Left colon (tissue), 2 donors: Measurements from ENCODE around the gene NCOA6. TPM values are rescaled to one million over a fixed set of nuclear protein-coding genes. Genes with fewer than 3 reads are reported as not detected.
A peak's percentile ranks its signal among the peaks of the same experiment; 100 is the strongest.

Experiments used
- ATAC-seq: fragments of 200-7000 bp; cut with Tn5 transposase; one replicate; pipeline ENCODE4 v1.9.1; 2020; ENCODE audit warnings: mild to moderate bottlenecking, moderate library complexity
- DNase-seq, 2 donors: peaks; one replicate each; pipeline ENCODE4 v3.0.0-alpha.2; 2020
- intact Hi-C, 2 donors: fragments of 100-400 bp; cut with DNase I in 1 of 2; cut with micrococcal nuclease in 1 of 2; formaldehyde crosslinking; loops; one replicate each; pipeline versions ENCODE4 v1.11.2 to v1.14.0; 2022; cut with DNase I, micrococcal nuclease
- long read RNA-seq: library from polyadenylated mRNA; unstranded; transcript quantifications from one replicate; pipeline ENCODE4 v2.0.0, GENCODE V29; 2021
- total RNA-seq, 2 donors: library from RNA; stranded (reverse); fragmentation: NEBNext Ultra II Directional; extraction: Animal tissue kit (Norgen Biotek cat#: 25700); gene quantifications; one replicate each; pipeline ENCODE4 v1.2.1, GENCODE V29; 2021
- donor health status: DM: no; HTN: no; CAD: no.
- donor health status: DM: yes; HTN: yes; CAD: no.

The NCOA6 gene
- total RNA-seq = 10 to 100 TPM; 36.1 to 40.0 TPM
- long read RNA-seq, partial matches to known transcripts = 15 of 26 reads
- long read RNA-seq, other reads (novel, unspliced or antisense) = 11 of 26 reads

DNA sequence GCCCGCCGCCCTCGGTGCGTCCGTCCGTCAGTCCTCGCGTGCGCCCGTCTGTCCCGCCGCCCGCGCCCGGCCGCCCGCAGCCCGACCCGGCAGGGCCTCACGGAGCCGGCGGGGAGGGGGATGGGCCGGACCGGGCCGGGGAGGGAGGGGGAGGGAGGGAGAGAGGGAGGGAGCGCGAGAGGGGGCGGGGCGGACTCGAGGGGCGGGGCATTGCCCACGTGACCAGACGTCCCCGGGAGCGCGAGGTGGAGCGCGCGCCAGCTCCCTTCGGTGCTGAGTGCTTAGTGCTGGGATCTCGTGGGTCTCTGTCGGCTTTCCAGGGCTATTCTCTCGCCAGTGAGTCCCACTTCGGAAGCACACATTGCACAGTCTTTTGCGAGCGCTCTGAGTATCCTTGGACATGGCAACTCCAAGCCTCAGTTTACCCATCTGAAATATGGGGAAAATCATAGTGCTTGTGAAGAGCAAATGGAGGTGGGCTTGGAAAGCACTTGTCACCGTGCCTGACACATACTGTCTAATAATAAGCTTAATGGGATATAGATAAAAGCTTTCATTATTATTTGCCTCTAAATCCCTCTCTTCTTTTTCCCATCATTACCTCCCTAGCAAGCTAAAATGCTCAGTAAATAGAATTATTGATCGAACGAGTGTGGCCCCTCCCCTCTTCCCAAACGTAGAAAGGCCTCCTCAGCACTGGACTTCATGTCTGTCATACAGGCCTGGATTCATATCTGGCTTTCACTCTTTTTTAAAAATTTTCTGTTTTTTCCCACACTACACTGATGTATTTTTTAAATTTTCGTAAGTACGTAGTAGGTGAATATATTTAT, at the start of gene NCOA6:
Gene NCOA6, minus strand, starts transcription at position 122 of the 833 bp plus-strand sequence. CDS start 43,296 bp downstream, outside the sequence.
- peak; percentile 73 for ATAC-seq
- intact Hi-C loops = no loop called here

GRCh38 chr20:34874094-34874654, 48.7 kb upstream of the NCOA6 start:
- ATAC-seq = peak; percentile 48
- intact Hi-C loops = no loop called here
- DNase-seq = peak; percentile 79 to 83

More for the DNA sequence above, at the start of gene NCOA6:
- peak; percentile 86 to 92 for DNase-seq

DNA sequence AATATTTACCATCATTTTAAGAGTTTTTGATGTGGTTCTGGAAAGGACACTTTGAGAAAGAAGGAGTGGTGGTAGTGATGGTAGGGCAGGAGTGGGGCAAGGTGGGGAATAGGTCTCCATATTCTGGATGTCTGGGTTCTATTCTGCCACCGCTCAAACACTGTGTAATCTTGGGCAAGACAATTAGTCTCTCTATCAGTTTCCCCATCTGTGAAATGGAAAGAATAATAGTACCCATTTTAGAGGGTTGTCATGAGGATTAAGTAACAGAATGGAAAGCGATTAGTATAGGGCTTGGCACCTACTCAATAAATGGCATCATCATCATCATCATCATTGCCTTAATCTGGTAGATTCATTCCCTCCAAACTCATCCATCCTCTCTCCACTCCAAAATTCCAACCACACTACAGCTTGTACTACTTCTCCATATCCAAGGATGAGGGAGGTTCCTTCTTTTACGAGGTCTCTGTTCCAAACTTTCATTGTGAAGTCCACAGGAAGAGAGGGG, 48.2 kb upstream of the NCOA6 start:
- DNase-seq (no peak), ATAC-seq (no peak)
- intact Hi-C loops = no loop called here

- intact Hi-C loops = no loop called here
- ATAC-seq = peak; percentile 40
- DNase-seq = peak; percentile 86 to 90
Observed at GRCh38 chr20:34872622-34873224, 47.3 kb upstream of the NCOA6 start, which contains the start of gene GGT7. Gene GGT7 (minus strand): TSS chr20:34872856. CDS start chr20:34872815, 41 bp downstream.

DNA sequence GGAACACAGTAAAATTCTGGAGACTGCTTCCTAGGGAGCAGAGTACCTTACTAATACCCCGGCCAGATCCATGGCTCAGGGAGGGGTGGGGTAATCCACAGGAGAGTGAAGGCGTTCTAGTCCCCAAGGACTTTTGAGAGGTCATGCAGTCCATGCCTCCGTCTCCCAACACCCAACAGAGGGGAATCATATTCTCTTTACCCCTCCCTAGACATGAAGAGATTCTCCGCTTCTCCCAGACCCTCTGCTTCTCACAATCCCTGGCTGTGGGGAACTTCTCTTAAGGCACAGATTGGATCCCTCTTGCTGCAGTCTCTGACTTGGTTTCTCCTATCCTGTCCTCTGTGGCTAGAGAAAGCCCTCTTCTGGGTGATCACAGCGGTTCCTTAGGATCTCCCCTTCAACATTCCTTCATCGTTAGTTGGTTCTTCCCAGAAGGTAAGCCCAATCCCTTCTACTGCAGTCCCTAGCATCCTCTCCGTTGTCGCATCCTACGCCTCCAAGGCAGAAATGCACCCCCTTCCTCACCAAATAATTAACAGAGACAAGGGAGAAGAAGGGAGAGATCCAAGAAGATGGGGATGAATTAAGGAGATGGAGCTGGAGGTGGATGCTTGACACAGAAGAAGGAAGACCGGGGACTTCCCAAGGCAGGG, 46.6 kb upstream of the NCOA6 start:
- intact Hi-C loops = no loop called here
- no peak for ATAC-seq
- no peak for DNase-seq

GRCh38 chr20:34871320-34871926, 46.0 kb upstream of the NCOA6 start:
- no peak for ATAC-seq
- intact Hi-C loops = no loop called here
- no peak for DNase-seq

GRCh38 chr20:34864216-34864615, 38.8 kb upstream of the NCOA6 start:
- ATAC-seq (no peak), DNase-seq (no peak)
- intact Hi-C loops = no loop called here

DNA sequence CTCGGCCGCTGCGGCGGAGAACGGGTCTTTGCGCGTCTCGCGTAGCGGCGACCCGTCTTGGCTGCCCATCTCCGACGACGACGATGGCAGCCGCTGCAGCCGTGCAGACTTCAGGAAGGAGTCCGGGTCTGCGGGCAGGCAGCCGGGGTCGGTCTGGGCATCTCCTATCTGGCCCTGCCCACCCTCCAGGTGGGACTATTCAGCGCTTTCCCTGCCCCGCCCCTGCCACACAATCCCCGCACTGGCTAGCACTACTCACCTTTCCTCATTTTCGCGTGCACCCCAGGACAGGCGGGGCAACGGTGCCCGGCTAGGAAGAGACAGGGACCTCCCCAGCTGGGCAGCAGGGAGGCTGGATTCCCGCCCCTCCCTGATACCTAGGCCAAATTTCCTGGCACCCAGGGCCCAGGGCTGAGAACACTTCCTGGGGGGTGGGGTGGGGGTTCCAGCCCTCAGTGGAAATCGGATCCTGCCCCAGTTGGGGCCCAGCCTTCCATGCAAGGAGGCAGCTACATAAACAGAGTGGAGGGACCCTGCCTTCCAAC, 38.0 kb upstream of the NCOA6 start:
- ATAC-seq (no peak), DNase-seq (no peak)
- intact Hi-C loops = no loop called here

GRCh38 chr20:34862724-34863123, 37.3 kb upstream of the NCOA6 start:
- ATAC-seq = no peak
- intact Hi-C loops = no loop called here
- no peak for DNase-seq

DNA sequence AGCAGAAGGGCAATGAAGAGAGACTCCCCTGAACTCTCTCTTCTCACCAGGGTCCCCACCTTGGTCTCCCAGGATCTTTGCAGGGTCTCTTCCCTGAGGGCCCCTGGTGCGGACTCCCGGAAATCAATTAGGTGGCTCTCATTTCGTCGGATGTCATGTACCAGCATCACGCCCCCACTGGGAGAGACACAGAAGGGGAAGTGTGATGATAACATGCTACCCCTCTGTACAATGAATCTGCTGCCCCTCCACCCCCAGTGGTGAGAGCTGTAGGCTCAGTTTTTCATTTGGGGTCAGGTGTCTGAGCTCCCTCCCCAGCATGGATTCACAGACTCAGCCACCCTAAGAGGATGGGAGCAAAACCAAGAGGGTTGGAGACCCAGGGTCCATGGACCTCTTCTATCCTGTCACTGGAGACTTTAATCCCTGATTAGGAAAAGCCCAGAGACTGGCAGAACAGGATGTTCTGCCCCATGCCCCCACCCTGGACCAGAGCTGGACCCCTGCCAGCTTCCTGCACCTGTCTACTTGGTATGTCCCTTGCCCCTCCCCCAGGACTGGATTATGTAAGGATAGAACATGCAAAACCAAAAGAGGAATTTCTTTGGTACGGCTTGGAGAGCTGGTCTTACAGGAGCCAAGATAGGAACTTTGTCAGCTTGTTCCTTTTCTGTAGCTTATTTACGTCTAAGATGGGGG, 36.1 kb upstream of the NCOA6 start:
- ATAC-seq (peak; percentile 95), DNase-seq (peak; percentile 79 to 86)
- intact Hi-C loops = no loop called here

DNA sequence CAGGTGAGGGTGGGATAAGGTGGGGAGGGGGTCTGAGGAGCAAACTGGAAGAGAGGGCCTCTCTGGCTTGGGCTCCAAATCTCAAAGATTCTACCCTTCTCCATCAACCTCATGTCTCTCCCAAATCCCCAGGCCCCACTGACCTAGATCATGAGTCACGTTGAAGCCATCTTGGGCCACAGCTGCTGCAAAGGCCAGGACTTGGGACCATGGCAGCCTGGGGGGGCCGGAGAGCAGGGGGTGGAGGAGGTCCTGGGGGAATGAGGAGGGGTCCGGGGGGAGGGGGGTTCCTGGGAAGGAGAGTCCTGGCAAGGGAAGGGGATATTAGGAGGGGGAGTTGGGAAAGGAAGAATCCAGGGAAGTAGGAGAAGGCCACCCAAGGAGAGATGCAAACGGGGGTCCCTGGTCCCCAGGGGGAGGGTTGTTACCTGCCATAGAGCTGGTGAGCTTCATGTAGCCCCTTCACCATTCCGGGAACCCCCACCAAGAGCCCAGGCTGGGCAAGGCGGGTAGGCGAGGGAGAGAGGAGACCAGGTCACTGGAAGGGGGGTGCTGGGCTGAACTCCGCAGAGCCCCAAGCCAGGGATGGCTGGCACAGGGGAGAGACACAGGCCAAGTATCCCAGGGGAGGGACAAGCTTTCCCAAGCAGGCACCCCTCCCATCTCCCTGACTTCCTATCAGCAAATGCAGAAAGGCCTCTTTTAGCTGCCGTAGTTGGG, 34.5 kb upstream of the NCOA6 start:
- intact Hi-C loops = no loop called here
- DNase-seq (no peak), ATAC-seq (no peak)

DNA sequence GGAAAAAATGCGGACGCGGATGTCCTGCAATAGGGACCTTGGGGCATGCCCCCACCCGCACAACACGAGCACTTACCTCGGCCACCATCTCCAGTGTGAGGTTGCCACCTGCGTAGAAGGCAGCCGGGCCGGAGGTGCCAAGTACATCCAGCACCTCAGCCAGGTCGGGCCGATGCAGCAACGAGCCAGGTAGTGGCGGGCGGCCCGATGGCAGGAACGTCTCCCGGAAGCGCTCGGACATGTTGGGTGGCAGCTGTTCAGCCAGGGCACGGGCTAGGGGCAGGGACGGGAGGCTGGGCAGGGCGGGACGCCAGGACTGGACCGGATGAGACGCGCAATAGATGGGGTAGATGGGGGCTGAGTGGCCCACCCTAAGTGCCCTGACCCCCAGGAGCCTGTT, 33.9 kb upstream of the NCOA6 start:
- DNase-seq (no peak), ATAC-seq (no peak)
- intact Hi-C loops = no loop called here

GRCh38 chr20:34852298-34852697, 26.8 kb upstream of the NCOA6 start:
- ATAC-seq (no peak), DNase-seq (no peak)
- intact Hi-C loops = no loop called here

DNA sequence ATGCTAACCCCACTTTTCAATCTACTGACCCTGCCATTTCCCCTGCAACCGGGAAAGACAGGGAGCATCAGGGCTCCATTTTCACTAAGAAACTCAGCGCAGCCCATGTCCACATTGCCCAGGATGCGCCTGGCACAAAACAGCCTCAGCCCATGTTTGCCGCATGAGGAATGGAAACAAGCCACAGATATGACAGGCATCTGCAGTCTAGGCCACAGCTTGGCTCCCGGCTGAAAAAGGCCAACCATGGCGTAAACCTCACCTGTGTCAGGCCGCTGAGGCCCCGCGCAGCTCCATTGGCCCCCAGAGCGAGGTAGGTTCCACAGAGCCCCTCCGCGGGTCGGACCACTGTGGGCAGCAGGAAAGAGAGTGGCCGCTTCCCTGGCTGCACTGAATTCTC, 25.5 kb upstream of the NCOA6 start:
- intact Hi-C loops = no loop called here
- no peak for DNase-seq
- no peak for ATAC-seq

- DNase-seq (no peak), ATAC-seq (no peak)
- intact Hi-C loops = no loop called here
Observed at GRCh38 chr20:34849778-34850177, 24.3 kb upstream of the NCOA6 start.

- ATAC-seq = no peak
- no peak for DNase-seq
- intact Hi-C loops = no loop called here
Observed at GRCh38 chr20:34848597-34848996, 23.1 kb upstream of the NCOA6 start.

DNA sequence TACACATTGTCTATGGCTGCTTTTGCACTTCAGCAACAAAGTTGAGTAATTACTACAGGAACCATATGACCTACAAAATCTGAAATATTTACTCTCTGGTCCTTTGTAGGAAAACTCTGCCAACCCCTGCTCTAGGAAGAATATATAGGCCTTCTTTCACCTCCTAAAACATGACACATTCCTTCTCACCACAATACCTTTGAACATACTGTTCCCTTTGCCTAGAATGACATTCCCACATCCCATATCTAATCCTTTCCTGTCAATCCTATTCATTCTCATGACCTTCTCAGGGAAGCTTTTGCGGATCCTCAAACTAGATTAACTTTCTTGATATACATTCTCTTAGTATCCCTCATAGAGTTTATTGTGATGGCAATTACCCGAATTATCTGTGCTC, 18.0 kb upstream of the NCOA6 start:
- DNase-seq = no peak
- intact Hi-C loops = no loop called here
- no peak for ATAC-seq
